ENCODE results near the gene CIP2A. TPM values are rescaled to one million over a fixed set of nuclear protein-coding genes. Genes with fewer than 3 reads are reported as not detected.

CIP2A gene
- total RNA-seq, 1 donor from 2014 or later: 5.7 TPM

GRCh38 chr3:108610651-108611050, 21.4 kb upstream of the CIP2A start:
- DNase-seq (ENCODE audit: low spot score): no peak
- Mint-ChIP-seq H3K9me3 (ENCODE audit: low read depth) (no peaks in the 10 kb centered on the region), H3K4me3 (ENCODE audit: unreplicated experiment) (no peak overlapping the region), H3K27ac (ENCODE audit: unreplicated experiment) (no peak overlapping the region), H3K4me1 (ENCODE audit: low read depth) (no peaks in the 10 kb centered on the region), H3K36me3 (ENCODE audit: low read depth) (peaks cover 3% of the 10 kb centered on the region), H3K27me3 (ENCODE audit: low read depth) (no peaks in the 10 kb centered on the region)
- TF ChIP-seq CTCF (IDR thresholded peaks at IDR 0.05): no peak

GRCh38 chr3:108608750-108609149, 19.5 kb upstream of the CIP2A start:
- peaks cover 2% of the 10 kb centered on the region for H3K36me3 Mint-ChIP-seq (ENCODE audit: low read depth)
- peaks cover 3% of the 10 kb centered on the region for H3K4me1 Mint-ChIP-seq (ENCODE audit: low read depth)
- no peak overlapping the region for H3K27ac Mint-ChIP-seq (ENCODE audit: unreplicated experiment)
- H3K9me3 Mint-ChIP-seq (ENCODE audit: low read depth): no peaks in the 10 kb centered on the region
- TF ChIP-seq CTCF (IDR thresholded peaks at IDR 0.05): no peak
- no peaks in the 10 kb centered on the region for H3K27me3 Mint-ChIP-seq (ENCODE audit: low read depth)
- DNase-seq (ENCODE audit: low spot score): no peak
- no peak overlapping the region for H3K4me3 Mint-ChIP-seq (ENCODE audit: unreplicated experiment)

- no peak for DNase-seq (ENCODE audit: low spot score)
- peaks cover 2% of the 10 kb centered on the region for H3K36me3 Mint-ChIP-seq (ENCODE audit: low read depth)
- no peak overlapping the region for H3K4me3 Mint-ChIP-seq (ENCODE audit: unreplicated experiment)
- no peaks in the 10 kb centered on the region for H3K27me3 Mint-ChIP-seq (ENCODE audit: low read depth)
- no peaks in the 10 kb centered on the region for H3K9me3 Mint-ChIP-seq (ENCODE audit: low read depth)
- H3K27ac Mint-ChIP-seq (ENCODE audit: unreplicated experiment): no peak overlapping the region
- peaks cover 9% of the 10 kb centered on the region for H3K4me1 Mint-ChIP-seq (ENCODE audit: low read depth)
- no peak for TF ChIP-seq CTCF (IDR thresholded peaks at IDR 0.05)
These were observed 16.3 kb upstream of the CIP2A start for GRCh38 chr3:108605491-108605890.

DNA sequence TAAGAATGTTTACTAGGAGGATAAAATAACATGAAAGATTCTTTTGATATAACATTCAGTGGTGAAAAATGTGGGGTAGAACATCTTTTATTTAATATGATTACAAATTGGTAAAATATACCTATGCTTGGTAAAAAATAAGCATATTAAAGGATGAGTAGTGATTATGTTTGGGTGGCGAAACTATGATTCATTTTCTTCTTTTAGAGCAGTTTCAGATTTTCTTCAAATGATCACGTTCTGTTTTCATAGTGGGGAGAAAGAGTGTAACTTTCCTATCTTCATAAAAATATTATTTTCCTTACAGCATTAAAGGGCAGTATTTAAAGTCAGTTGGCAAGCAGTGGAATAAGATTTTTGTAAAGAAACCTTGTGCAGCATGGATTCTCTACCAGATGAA, 15.8 kb upstream of the CIP2A start:
- no peak overlapping the region for H3K4me3 Mint-ChIP-seq (ENCODE audit: unreplicated experiment)
- H3K4me1 Mint-ChIP-seq (ENCODE audit: low read depth): peaks cover 9% of the 10 kb centered on the region
- no peak for DNase-seq (ENCODE audit: low spot score)
- TF ChIP-seq CTCF (IDR thresholded peaks at IDR 0.05): no peak
- no peak overlapping the region for H3K27ac Mint-ChIP-seq (ENCODE audit: unreplicated experiment)
- H3K27me3 Mint-ChIP-seq (ENCODE audit: low read depth): no peaks in the 10 kb centered on the region
- H3K36me3 Mint-ChIP-seq (ENCODE audit: low read depth): peaks cover 2% of the 10 kb centered on the region
- H3K9me3 Mint-ChIP-seq (ENCODE audit: low read depth): no peaks in the 10 kb centered on the region

DNA sequence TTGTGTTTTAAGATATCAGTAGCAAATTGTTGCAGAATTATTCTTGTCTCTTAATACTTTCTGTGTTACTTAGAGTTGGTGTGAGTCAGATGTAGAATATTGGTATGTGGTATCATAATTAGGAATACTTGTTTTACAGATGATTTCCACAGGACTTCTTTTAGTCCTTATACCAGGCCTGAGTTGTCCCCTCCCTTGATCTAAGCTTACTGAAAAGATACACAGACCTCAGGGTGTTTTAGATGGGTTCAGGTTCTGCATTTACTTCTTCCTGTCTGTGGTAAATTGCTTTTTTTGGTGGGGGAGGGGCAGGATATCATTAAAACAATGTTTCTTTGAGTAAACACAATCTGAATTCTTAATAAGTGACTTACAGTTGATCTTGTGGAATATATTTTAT, 14.5 kb upstream of the CIP2A start:
- H3K27ac Mint-ChIP-seq (ENCODE audit: unreplicated experiment): no peak overlapping the region
- TF ChIP-seq CTCF (IDR thresholded peaks at IDR 0.05): no peak
- H3K9me3 Mint-ChIP-seq (ENCODE audit: low read depth): no peaks in the 10 kb centered on the region
- DNase-seq (ENCODE audit: low spot score): no peak
- no peaks in the 10 kb centered on the region for H3K27me3 Mint-ChIP-seq (ENCODE audit: low read depth)
- H3K36me3 Mint-ChIP-seq (ENCODE audit: low read depth): peaks cover under 1% of the 10 kb centered on the region
- H3K4me1 Mint-ChIP-seq (ENCODE audit: low read depth): peaks cover 9% of the 10 kb centered on the region
- no peak overlapping the region for H3K4me3 Mint-ChIP-seq (ENCODE audit: unreplicated experiment)
